Mesenchymal stem cell (in vitro differentiated cells and primary cell): ENCODE measurements around the gene AQP12A.
A peak's percentile ranks its signal among the peaks of the same experiment; 100 is the strongest.

Experiments used
- DNase-seq: peaks from one replicate; pipeline ENCODE4 v3.0.0-alpha.2; 2013
- H2AFZ ChIP-seq: one replicate; pipeline ENCODE4 v1.6.1; 2013; ENCODE audit warnings: low read depth, mild to moderate bottlenecking, control low read depth, inconsistent platforms, low read length, moderate library complexity
- H2AK5ac ChIP-seq: 2 replicates; pipeline ENCODE4 v1.6.1; 2013; ENCODE audit warnings: low read length, moderate library complexity, mild to moderate bottlenecking, inconsistent platforms; ENCODE audit not compliant: severe bottlenecking
- H2BK120ac ChIP-seq: one replicate; pipeline ENCODE4 v1.6.1; 2013; ENCODE audit warnings: low read depth, mild to moderate bottlenecking, inconsistent platforms, low read length, moderate library complexity
- H2BK12ac ChIP-seq, 2 experiments: one replicate each; pipeline ENCODE4 v1.6.1; 2013; ENCODE audit warnings: inconsistent platforms in 2 of 2, low read length in 2 of 2, mild to moderate bottlenecking in 2 of 2, moderate library complexity in 2 of 2, control low read depth in 1 of 2
- H2BK15ac ChIP-seq: one replicate; pipeline ENCODE4 v1.6.1; 2013; ENCODE audit warnings: mild to moderate bottlenecking, low read depth, inconsistent platforms; ENCODE audit not compliant: poor library complexity, severe bottlenecking
- H2BK5ac ChIP-seq: 2 replicates; pipeline ENCODE4 v1.6.1; 2013; ENCODE audit warnings: low read depth, mild to moderate bottlenecking, low read length, control low read depth, inconsistent platforms; ENCODE audit not compliant: poor library complexity, severe bottlenecking
- H3K14ac ChIP-seq, 2 experiments: one replicate each; pipeline ENCODE4 v1.6.1; 2013; ENCODE audit warnings: inconsistent platforms in 2 of 2, low read length in 2 of 2, control low read depth in 1 of 2, mild to moderate bottlenecking in 1 of 2, moderate library complexity in 1 of 2
- H3K18ac ChIP-seq, 2 experiments: one replicate each; pipeline ENCODE4 v1.6.1; 2013; ENCODE audit warnings: inconsistent platforms in 2 of 2, low read length in 2 of 2, control low read depth in 1 of 2, low read depth in 1 of 2, mild to moderate bottlenecking in 1 of 2
- H3K23ac ChIP-seq, 2 experiments: one replicate each; pipeline ENCODE4 v1.6.1; 2013; ENCODE audit warnings: inconsistent platforms in 2 of 2, low read length in 2 of 2, mild to moderate bottlenecking in 2 of 2, moderate library complexity in 2 of 2, control low read depth in 1 of 2
- H3K27ac ChIP-seq: 2 replicates; pipeline ENCODE4 v1.5.1; 2013; ENCODE audit warnings: mild to moderate bottlenecking, moderate library complexity, low read length, control low read depth, inconsistent platforms; ENCODE audit not compliant: poor library complexity, severe bottlenecking
- H3K27me3 ChIP-seq, 2 experiments: 2 replicates each; pipeline versions ENCODE4 v1.6.1 to v1.7.0; 2013; ENCODE audit warnings: low read length in 2 of 2, mild to moderate bottlenecking in 2 of 2, moderate library complexity in 2 of 2, control low read depth in 1 of 2, inconsistent platforms in 1 of 2; ENCODE audit not compliant: control insufficient read depth in 1 of 2, insufficient read depth in 1 of 2
- H3K36me3 ChIP-seq, 2 experiments: 2 replicates each; pipeline versions ENCODE4 v1.6.1 to v1.7.0; 2013; ENCODE audit warnings: low read length in 2 of 2, control low read depth in 1 of 2, inconsistent platforms in 1 of 2, low read depth in 1 of 2, mild to moderate bottlenecking in 1 of 2; ENCODE audit not compliant: insufficient read depth in 2 of 2, control insufficient read depth in 1 of 2
- H3K4ac ChIP-seq, 2 experiments: one replicate each; pipeline ENCODE4 v1.6.1; 2013; ENCODE audit warnings: inconsistent platforms in 2 of 2, low read length in 2 of 2, mild to moderate bottlenecking in 2 of 2, moderate library complexity in 2 of 2, control low read depth in 1 of 2, low read depth in 1 of 2
- H3K4me1 ChIP-seq: 2 replicates; pipeline ENCODE4 v1.6.1; 2013; ENCODE audit warnings: low read depth, low read length, control low read depth; ENCODE audit not compliant: control insufficient read depth, insufficient read depth
- H3K4me2 ChIP-seq: 2 replicates; pipeline ENCODE4 v1.6.1; 2013; ENCODE audit warnings: low read length, mild to moderate bottlenecking, inconsistent platforms; ENCODE audit not compliant: poor library complexity, severe bottlenecking
- H3K4me3 ChIP-seq, 2 experiments: 2 replicates each; pipeline versions ENCODE4 v1.5.1 to v1.7.0; 2013; ENCODE audit warnings: low read length in 2 of 2, mild to moderate bottlenecking in 2 of 2, control low read depth in 1 of 2, low read depth in 1 of 2; ENCODE audit not compliant: insufficient read depth in 1 of 2
- H3K79me1 ChIP-seq: replicated peaks from 2 replicates; pipeline ENCODE4 v1.6.1; 2013; ENCODE audit warnings: mild to moderate bottlenecking, control low read depth, low read length, inconsistent platforms; ENCODE audit not compliant: poor library complexity, severe bottlenecking
- H3K9ac ChIP-seq: 2 replicates; pipeline ENCODE4 v1.7.0; 2013; ENCODE audit warnings: mild to moderate bottlenecking, low read length, moderate library complexity
- H3K9me3 ChIP-seq: 2 replicates; pipeline ENCODE4 v1.7.0; 2013; ENCODE audit warnings: mild to moderate bottlenecking, low read length; ENCODE audit not compliant: control insufficient read depth
- H4K8ac ChIP-seq: one replicate; pipeline ENCODE4 v1.6.1; 2013; ENCODE audit warnings: inconsistent platforms, mild to moderate bottlenecking, low read length, moderate library complexity
- H4K91ac ChIP-seq: one replicate; pipeline ENCODE4 v1.6.1; 2013; ENCODE audit warnings: mild to moderate bottlenecking, low read length, inconsistent platforms
- WGBS: methylation state at CpG from one replicate; pipeline ENCODE4 v1.1.7; 2013; ENCODE audit warnings: mixed read lengths; 5-methylcytosine and 5-hydroxymethylcytosine counted together

The AQP12A gene

GRCh38 chr2:240732184-240732583, 40.5 kb downstream of the AQP12A start:
- Histone ChIP-seq H3K27ac (no peak overlapping the region), H2BK15ac (no peak overlapping the region), H2BK12ac (no peak overlapping the region), H3K4me2 (no peak overlapping the region), H2AK5ac (no peak overlapping the region), H2BK5ac (no peak overlapping the region), H4K8ac (no peak overlapping the region), H3K79me1 (no peaks in the 10 kb centered on the region), H3K4me3 (no peak overlapping the region), H3K23ac (no peak overlapping the region), H3K4ac (no peak overlapping the region), H3K9me3 (no peaks in the 10 kb centered on the region), H3K4me1 (peaks cover 7% of the 10 kb centered on the region), H3K14ac (no peak overlapping the region), H3K36me3 (no peaks in the 10 kb centered on the region), H3K9ac (no peak overlapping the region), H3K18ac (no peak overlapping the region), H4K91ac (no peak overlapping the region), H2AFZ (no peak overlapping the region), H3K27me3 (peaks cover 25 to 81% of the 10 kb centered on the region in 2 experiments), H2BK120ac (no peak overlapping the region)
- 79% methylated on average over 5 of the region's 5 CpGs for WGBS
- DNase-seq: no peak

DNA sequence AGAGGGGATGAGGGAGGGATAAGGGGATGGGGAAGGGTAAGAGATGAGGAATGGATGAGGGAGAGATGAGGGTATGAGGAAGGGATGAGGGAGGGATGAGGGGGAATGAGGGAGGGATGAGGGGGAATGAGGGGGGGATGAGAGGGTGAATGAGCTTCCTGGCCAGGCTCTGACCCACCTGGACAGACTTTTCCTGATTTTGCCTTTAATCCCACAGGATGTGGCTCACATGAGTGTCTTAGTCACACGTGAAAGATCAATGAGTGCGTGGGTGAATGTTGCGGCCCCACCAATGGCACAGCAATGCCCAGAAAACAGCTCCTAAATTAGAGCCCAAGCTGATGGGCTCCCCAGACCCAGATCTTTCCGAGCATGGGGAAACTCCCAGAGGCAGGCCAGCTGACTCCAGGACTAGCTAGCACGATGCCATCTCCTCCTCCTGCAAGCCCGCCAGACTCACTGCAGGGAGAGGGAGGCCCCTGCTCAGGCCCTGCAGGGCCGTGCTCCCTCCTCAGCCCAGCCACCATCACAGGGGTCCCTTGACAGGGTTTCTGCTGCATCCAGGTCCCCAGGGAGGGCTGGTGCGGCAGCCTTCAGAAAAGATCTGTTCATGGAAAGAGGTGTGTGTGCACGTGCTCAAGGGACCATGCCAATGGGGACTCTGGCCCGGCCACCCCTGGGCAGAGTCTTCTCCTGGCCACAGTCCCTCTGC, 41.4 kb downstream of the AQP12A start:
- Histone ChIP-seq H3K9me3 (no peaks in the 10 kb centered on the region), H4K91ac (no peak overlapping the region), H3K27me3 (peaks cover 25 to 79% of the 10 kb centered on the region in 2 experiments), H3K36me3 (no peaks in the 10 kb centered on the region), H2BK5ac (no peak overlapping the region), H3K4me3 (no peak overlapping the region), H2BK12ac (no peak overlapping the region), H3K4me1 (peaks cover 7% of the 10 kb centered on the region), H2AFZ (no peak overlapping the region), H3K23ac (no peak overlapping the region), H4K8ac (no peak overlapping the region), H2BK15ac (no peak overlapping the region), H3K14ac (no peak overlapping the region), H3K18ac (no peak overlapping the region), H3K4ac (no peak overlapping the region), H3K9ac (no peak overlapping the region), H3K27ac (no peak overlapping the region), H2BK120ac (no peak overlapping the region), H3K79me1 (no peaks in the 10 kb centered on the region), H2AK5ac (no peak overlapping the region), H3K4me2 (no peak overlapping the region)
- 91% methylated on average over 10 of the region's 10 CpGs for WGBS
- DNase-seq: no peak

GRCh38 chr2:240733803-240734495, 42.3 kb downstream of the AQP12A start:
- Histone ChIP-seq H3K27me3 (peaks cover 32 to 79% of the 10 kb centered on the region in 2 experiments), H3K18ac (no peak overlapping the region), H4K8ac (no peak overlapping the region), H3K27ac (no peak overlapping the region), H3K14ac (no peak overlapping the region), H3K9ac (no peak overlapping the region), H3K4me3 (no peak overlapping the region), H2AK5ac (no peak overlapping the region), H3K4me2 (no peak overlapping the region), H2BK15ac (no peak overlapping the region), H4K91ac (no peak overlapping the region), H2BK5ac (no peak overlapping the region), H2BK120ac (no peak overlapping the region), H3K4me1 (peaks cover 7% of the 10 kb centered on the region), H2AFZ (no peak overlapping the region), H3K4ac (no peak overlapping the region), H3K23ac (no peak overlapping the region), H3K9me3 (no peaks in the 10 kb centered on the region), H3K36me3 (no peaks in the 10 kb centered on the region), H2BK12ac (no peak overlapping the region), H3K79me1 (no peaks in the 10 kb centered on the region)
- WGBS: 92% methylated on average over 24 of the region's 24 CpGs
- no peak for DNase-seq

GRCh38 chr2:240734756-240735155, 43.1 kb downstream of the AQP12A start:
- Histone ChIP-seq H2BK12ac (no peak overlapping the region), H4K91ac (no peak overlapping the region), H2AK5ac (no peak overlapping the region), H3K27ac (no peak overlapping the region), H2AFZ (no peak overlapping the region), H3K23ac (no peak overlapping the region), H3K4ac (no peak overlapping the region), H3K36me3 (no peaks in the 10 kb centered on the region), H3K9ac (no peak overlapping the region), H3K18ac (no peak overlapping the region), H3K14ac (peak overlapping the region in 1 of 2 experiments; percentile 14), H3K4me3 (no peak overlapping the region), H3K79me1 (no peaks in the 10 kb centered on the region), H3K27me3 (peaks cover 28 to 79% of the 10 kb centered on the region in 2 experiments), H3K4me1 (peaks cover 7% of the 10 kb centered on the region), H4K8ac (no peak overlapping the region), H2BK120ac (no peak overlapping the region), H2BK15ac (no peak overlapping the region), H3K9me3 (no peaks in the 10 kb centered on the region), H2BK5ac (no peak overlapping the region), H3K4me2 (no peak overlapping the region)
- DNase-seq: no peak
- 96% methylated on average over 17 of the region's 17 CpGs for WGBS
